ENCODE data around the gene DCAF8L1. TPM values are rescaled to one million over a fixed set of nuclear protein-coding genes. Genes with fewer than 3 reads are reported as not detected.
A peak's percentile ranks its signal among the peaks of the same experiment; 100 is the strongest.
"Not testable (repeated sequence)": the region's sequence is repeated elsewhere in the genome, so short reads cannot be mapped to it uniquely, and the experiment has no call there.

Gene DCAF8L1
- polyA plus RNA-seq (2012; ENCODE audit: low read depth, missing spikeins) = not detected

DNA sequence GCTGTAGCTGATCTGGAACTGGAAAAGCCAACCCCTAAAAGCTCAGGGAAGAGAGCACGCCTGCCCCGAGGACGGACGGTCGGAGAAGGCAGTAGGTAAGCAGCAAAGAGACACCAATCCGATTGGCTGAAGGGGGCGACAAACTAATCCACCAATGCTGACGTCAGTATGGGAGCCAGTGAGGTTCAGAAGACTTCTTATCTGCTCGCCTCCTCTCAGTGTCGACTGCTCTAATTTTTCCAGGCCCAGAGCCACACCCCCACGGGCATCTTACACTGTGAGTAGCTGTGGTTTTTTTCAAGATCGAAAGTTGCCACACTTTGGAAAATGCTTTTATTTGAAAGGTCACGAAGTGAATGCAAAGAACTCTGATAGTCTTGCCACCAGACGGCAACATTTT lies at the start of gene DCAF8L1:
Gene DCAF8L1 (minus strand): TSS at position 101 of the 400 bp plus-strand sequence. CDS start 115 bp downstream, outside the sequence.
- FAIRE-seq (no peak), DNase-seq (ENCODE audit: insufficient read length, low spot score) (no peak)
- TF ChIP-seq PAX5 (IDR thresholded peaks at IDR 0.05; ENCODE audit: insufficient read depth, low read length, severe bottlenecking) (no peak), POLR2A (IDR thresholded peaks at IDR 0.05; ENCODE audit: low read depth, low read length) (no peak), POU2F2 (IDR thresholded peaks at IDR 0.05; ENCODE audit: low read depth, low read length) (no peak), TAF1 (IDR thresholded peaks at IDR 0.05; ENCODE audit: low read depth, low read length) (no peak), POLR2AphosphoS5 (IDR thresholded peaks at IDR 0.05; ENCODE audit: low read depth, low read length) (no peak), SPI1 (IDR thresholded peaks at IDR 0.05; ENCODE audit: low read depth, low read length) (no peak)

DNA sequence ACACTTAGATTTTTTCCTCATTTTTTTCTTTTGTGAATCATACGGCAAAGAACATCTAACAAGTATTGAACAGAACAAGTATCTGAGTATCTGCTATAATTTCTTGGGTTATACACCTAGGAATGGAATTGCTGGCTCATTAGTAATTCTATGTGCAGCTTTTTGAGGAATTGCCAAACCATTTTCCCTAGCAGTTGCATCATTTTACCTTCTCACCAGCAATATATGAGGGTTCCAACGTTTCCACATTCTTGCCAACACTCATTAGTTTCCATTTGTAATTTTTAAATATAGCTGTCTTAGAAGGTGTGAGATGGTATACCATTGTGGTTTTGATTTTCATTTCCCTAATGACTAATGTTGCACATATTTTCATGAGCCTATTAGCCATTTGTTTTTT lies 41.1 kb upstream of the DCAF8L1 start:
- no peak for TF ChIP-seq POLR2AphosphoS5 (IDR thresholded peaks at IDR 0.05; ENCODE audit: low read depth, low read length)
- TF ChIP-seq POLR2A (IDR thresholded peaks at IDR 0.05; ENCODE audit: low read depth, low read length) = no peak
- no peak for TF ChIP-seq POU2F2 (IDR thresholded peaks at IDR 0.05; ENCODE audit: low read depth, low read length)
- no peak for TF ChIP-seq TAF1 (IDR thresholded peaks at IDR 0.05; ENCODE audit: low read depth, low read length)
- no peak for TF ChIP-seq SPI1 (IDR thresholded peaks at IDR 0.05; ENCODE audit: low read depth, low read length)
- TF ChIP-seq PAX5 (IDR thresholded peaks at IDR 0.05; ENCODE audit: insufficient read depth, low read length, severe bottlenecking) = no peak
- FAIRE-seq (no peak), DNase-seq (ENCODE audit: insufficient read length, low spot score) (no peak)

DNA sequence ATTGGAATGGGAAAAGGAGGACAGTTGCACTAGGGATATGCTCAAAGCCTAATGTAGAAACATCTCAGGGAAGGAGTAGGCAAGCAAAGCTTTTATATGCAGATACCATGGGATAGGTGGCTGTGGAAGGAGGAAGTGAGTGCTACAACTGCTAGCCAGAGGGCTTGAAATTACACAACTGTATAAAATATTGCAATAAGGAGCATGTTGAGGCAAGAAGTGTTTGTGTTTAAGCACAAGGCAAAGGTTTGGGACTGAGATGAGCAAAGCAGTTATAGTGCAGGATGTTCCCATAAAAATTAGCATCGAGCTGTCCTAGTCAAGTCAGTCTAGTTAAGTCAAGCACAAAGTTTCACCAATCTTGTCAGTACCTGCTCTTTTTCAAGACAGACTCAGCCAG lies 35.6 kb upstream of the DCAF8L1 start:
- FAIRE-seq = peak; percentile 16
- no peak for TF ChIP-seq POLR2AphosphoS5 (IDR thresholded peaks at IDR 0.05; ENCODE audit: low read depth, low read length)
- no peak for DNase-seq (ENCODE audit: insufficient read length, low spot score)

DNA sequence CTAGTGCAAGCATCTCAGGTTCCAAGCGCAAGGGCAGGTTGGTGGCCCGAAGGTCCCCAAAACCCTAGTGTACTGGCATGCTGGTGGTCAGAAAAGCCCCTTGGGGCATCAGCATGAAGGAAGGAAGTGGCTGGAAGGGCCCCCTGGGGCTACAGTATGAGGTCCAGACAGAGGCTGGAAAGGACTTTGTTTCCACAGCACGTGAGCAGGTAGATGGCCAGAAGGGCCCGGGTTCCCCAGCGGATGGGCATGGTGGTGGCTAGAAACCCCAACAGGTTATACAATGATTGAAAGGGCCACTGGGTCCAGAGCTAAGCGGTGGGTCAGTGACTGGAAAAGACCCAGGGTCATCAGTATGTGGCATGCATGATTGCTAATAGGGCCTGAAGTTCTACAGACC lies 34.7 kb upstream of the DCAF8L1 start:
- DNase-seq (ENCODE audit: insufficient read length, low spot score) (no peak), FAIRE-seq (no peak)
- TF ChIP-seq SPI1 (IDR thresholded peaks at IDR 0.05; ENCODE audit: low read depth, low read length) = no peak
- TF ChIP-seq POLR2AphosphoS5 (IDR thresholded peaks at IDR 0.05; ENCODE audit: low read depth, low read length) = no peak
- no peak for TF ChIP-seq TAF1 (IDR thresholded peaks at IDR 0.05; ENCODE audit: low read depth, low read length)
- TF ChIP-seq POLR2A (IDR thresholded peaks at IDR 0.05; ENCODE audit: low read depth, low read length) = no peak
- TF ChIP-seq PAX5 (IDR thresholded peaks at IDR 0.05; ENCODE audit: insufficient read depth, low read length, severe bottlenecking) = no peak
- TF ChIP-seq POU2F2 (IDR thresholded peaks at IDR 0.05; ENCODE audit: low read depth, low read length) = no peak

DNA sequence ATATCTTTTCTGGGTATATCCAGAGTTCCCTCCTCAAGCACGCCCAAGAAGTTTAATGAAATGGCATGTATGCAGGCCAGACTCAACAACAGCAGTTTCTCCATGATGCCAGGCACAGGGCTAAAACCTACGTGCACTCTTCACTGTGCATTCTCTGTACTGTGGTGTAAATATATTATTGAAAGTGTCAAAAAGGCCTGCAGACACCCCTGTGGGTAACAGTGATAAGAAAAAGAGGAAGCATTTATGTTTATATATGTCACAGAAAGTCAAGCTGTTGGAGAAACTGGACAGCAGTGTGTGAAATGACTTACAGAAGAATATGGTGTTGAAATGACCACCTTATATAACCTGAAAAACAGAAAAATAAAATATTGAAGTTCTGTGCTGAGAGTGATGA lies 29.6 kb upstream of the DCAF8L1 start:
- FAIRE-seq = no peak

DNA sequence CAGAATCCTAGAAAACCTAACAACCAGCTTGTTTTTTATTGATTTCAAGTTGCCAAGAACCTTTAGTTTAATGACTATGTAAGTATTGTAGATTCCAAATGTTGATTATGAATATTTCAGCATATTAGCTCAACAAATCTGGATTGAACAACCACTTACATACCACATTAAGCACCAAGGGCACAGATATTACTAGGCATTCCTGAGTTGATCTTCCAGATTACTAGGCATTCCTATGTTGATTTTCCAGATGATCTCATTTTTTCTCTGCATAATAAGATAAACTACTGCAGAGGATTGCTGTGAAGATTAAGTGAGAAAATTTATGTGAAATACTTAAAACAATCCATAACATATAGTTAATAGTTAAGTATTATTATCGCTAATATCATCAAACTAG lies 17.4 kb upstream of the DCAF8L1 start:
- FAIRE-seq (no peak), DNase-seq (ENCODE audit: insufficient read length, low spot score) (no peak)
- no peak for TF ChIP-seq PAX5 (IDR thresholded peaks at IDR 0.05; ENCODE audit: insufficient read depth, low read length, severe bottlenecking)
- no peak for TF ChIP-seq POU2F2 (IDR thresholded peaks at IDR 0.05; ENCODE audit: low read depth, low read length)

More for the DNA sequence above, 29.6 kb upstream of the DCAF8L1 start:
- TF ChIP-seq POU2F2 (IDR thresholded peaks at IDR 0.05; ENCODE audit: low read depth, low read length) = no peak
- TF ChIP-seq TAF1 (IDR thresholded peaks at IDR 0.05; ENCODE audit: low read depth, low read length) = no peak
- TF ChIP-seq SPI1 (IDR thresholded peaks at IDR 0.05; ENCODE audit: low read depth, low read length) = no peak
- no peak for TF ChIP-seq PAX5 (IDR thresholded peaks at IDR 0.05; ENCODE audit: insufficient read depth, low read length, severe bottlenecking)
- no peak for TF ChIP-seq POLR2A (IDR thresholded peaks at IDR 0.05; ENCODE audit: low read depth, low read length)
- TF ChIP-seq POLR2AphosphoS5 (IDR thresholded peaks at IDR 0.05; ENCODE audit: low read depth, low read length) = no peak
- DNase-seq (ENCODE audit: insufficient read length, low spot score) = no peak

DNA sequence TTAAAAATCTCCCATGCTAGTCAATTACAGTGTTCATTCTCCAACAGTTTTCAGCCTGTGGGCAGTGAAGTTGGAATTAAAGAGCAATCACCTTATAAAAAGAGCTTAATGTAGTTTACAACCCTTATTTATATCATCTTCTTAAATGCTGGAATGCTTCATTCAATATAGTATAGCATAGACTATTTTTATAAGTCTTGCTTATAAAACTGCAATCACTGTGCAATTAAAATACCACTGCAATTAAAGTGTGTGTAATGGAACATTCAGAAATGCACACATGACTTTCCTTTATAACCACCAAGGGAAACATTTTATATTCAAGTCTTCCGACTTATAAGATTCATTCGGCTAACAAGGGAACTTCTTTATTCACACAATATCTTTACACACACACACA lies 16.4 kb upstream of the DCAF8L1 start:
- no peak for FAIRE-seq
- no peak for TF ChIP-seq POLR2AphosphoS5 (IDR thresholded peaks at IDR 0.05; ENCODE audit: low read depth, low read length)
- no peak for TF ChIP-seq POU2F2 (IDR thresholded peaks at IDR 0.05; ENCODE audit: low read depth, low read length)
- TF ChIP-seq POLR2A (IDR thresholded peaks at IDR 0.05; ENCODE audit: low read depth, low read length) = no peak
- TF ChIP-seq PAX5 (IDR thresholded peaks at IDR 0.05; ENCODE audit: insufficient read depth, low read length, severe bottlenecking) = no peak
- TF ChIP-seq SPI1 (IDR thresholded peaks at IDR 0.05; ENCODE audit: low read depth, low read length) = no peak
- TF ChIP-seq TAF1 (IDR thresholded peaks at IDR 0.05; ENCODE audit: low read depth, low read length) = no peak

DNA sequence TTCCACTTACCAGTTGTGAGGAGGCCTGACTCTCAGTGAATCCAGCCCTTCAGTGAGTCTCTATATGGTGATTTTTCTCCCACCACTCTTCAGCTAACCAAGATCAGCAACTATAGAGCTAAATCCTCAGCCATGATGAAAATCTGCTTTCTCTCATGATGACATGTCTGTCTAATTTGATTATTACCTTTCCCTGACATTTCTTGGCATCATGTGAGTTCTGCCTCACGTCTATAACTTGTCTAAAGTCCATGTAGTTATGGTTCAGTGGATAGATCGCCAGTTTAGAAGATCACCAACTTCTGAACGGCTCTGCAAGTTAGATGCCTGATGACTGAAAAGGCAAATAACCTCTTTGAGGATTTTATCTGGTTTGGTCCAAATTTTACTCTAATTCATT lies 14.9 kb upstream of the DCAF8L1 start:
- no peak for TF ChIP-seq TAF1 (IDR thresholded peaks at IDR 0.05; ENCODE audit: low read depth, low read length)
- no peak for TF ChIP-seq POLR2AphosphoS5 (IDR thresholded peaks at IDR 0.05; ENCODE audit: low read depth, low read length)
- TF ChIP-seq POU2F2 (IDR thresholded peaks at IDR 0.05; ENCODE audit: low read depth, low read length) = no peak
- TF ChIP-seq POLR2A (IDR thresholded peaks at IDR 0.05; ENCODE audit: low read depth, low read length) = no peak
- no peak for TF ChIP-seq SPI1 (IDR thresholded peaks at IDR 0.05; ENCODE audit: low read depth, low read length)
- no peak for TF ChIP-seq PAX5 (IDR thresholded peaks at IDR 0.05; ENCODE audit: insufficient read depth, low read length, severe bottlenecking)
- DNase-seq (ENCODE audit: insufficient read length, low spot score) (no peak), FAIRE-seq (no peak)

More for the DNA sequence above, 16.4 kb upstream of the DCAF8L1 start:
- no peak for DNase-seq (ENCODE audit: insufficient read length, low spot score)

DNA sequence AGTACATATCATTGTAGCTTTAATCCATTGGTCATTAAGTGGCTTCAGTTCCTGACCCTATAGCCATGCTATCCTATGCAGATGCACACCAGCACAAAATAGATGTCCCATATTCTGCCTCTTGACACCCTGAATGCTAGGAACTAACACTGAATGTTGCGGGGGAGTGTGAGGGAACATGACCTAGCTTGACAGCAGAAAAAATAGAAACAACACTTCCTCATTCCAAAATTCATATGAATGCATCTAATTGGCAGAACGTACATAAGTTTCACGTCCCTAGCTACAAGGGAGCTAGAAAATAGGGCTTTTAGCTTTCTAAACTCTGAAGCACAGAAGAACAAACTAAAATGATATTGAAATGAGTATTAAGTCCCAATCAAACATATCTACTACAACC lies 14.4 kb upstream of the DCAF8L1 start:
- FAIRE-seq (no peak), DNase-seq (ENCODE audit: insufficient read length, low spot score) (no peak)
- TF ChIP-seq TAF1 (IDR thresholded peaks at IDR 0.05; ENCODE audit: low read depth, low read length) (no peak), POLR2A (IDR thresholded peaks at IDR 0.05; ENCODE audit: low read depth, low read length) (no peak), SPI1 (IDR thresholded peaks at IDR 0.05; ENCODE audit: low read depth, low read length) (no peak), POU2F2 (IDR thresholded peaks at IDR 0.05; ENCODE audit: low read depth, low read length) (no peak), PAX5 (IDR thresholded peaks at IDR 0.05; ENCODE audit: insufficient read depth, low read length, severe bottlenecking) (no peak)

DNA sequence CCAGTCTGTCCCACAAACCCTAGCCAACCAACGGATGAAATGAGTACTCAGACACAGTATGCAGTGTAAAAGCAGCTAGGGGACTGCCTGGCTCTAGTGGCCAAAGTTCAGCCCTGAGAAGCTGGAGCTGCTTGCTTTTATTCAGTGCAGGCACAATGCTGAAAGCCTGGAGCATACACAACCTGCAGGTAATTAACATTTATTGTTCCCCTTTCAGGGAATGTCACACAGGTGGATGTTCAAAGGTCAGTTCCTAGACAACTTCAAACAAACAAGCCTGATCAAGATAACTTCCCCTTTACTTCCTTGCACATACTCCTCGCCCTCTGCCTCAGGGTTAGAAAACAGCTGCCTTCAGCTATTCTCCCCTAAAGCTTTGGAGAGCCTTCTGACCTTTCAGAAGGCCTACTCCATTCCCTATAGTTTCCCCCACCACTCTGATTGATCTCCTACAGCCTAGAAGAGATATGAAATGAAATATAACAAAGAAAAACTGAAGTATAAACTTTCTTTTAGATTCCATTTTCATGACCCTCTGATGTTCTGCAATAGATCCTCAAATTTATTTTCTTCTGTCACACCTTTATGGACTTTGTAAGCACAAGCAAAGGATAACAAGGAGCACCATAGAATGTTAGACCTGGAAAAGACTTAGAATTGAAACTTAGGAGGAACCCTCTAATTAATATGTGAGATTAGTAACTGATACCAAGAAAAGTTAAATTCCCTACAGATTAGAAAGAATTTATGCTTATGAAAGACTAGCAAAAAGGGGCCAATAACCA lies 6.8 kb upstream of the DCAF8L1 start:
- FAIRE-seq (no peak), DNase-seq (ENCODE audit: insufficient read length, low spot score) (no peak)
- TF ChIP-seq PAX5 (IDR thresholded peaks at IDR 0.05; ENCODE audit: insufficient read depth, low read length, severe bottlenecking) (no peak), TAF1 (IDR thresholded peaks at IDR 0.05; ENCODE audit: low read depth, low read length) (no peak), POLR2AphosphoS5 (IDR thresholded peaks at IDR 0.05; ENCODE audit: low read depth, low read length) (no peak), SPI1 (IDR thresholded peaks at IDR 0.05; ENCODE audit: low read depth, low read length) (no peak), POLR2A (IDR thresholded peaks at IDR 0.05; ENCODE audit: low read depth, low read length) (no peak), POU2F2 (IDR thresholded peaks at IDR 0.05; ENCODE audit: low read depth, low read length) (no peak)

DNA sequence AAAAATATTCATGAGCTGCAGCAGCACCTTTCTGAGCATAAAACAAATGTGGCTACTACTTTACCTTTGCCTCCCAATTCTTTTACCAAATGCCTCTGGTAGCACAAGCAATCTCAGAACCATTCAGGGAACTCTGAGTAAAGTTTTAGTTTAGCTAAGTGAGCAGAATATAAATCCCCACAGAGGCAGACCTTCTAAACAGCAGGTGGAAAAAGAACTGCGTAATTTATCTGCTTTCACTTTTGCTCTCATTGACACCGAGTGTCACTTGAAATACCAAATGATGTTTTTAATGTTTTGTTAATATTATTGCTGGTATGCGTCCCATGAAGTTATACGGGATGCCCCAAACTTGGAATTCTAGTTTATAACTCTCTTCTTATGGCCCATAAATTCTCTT lies 4.3 kb downstream of the DCAF8L1 start:
- FAIRE-seq; DNase-seq (ENCODE audit: insufficient read length, low spot score): not testable (repeated sequence)
